Trophoblast cell (in vitro differentiated cells and primary cell): Measurements from ENCODE around the gene PREP.
"Not testable (repeated sequence)": the region's sequence is repeated elsewhere in the genome, so short reads cannot be mapped to it uniquely, and the experiment has no call there.

Experiments used
- DNase-seq, 2 donors: peaks; one replicate each; pipeline ENCODE4 v3.0.0-alpha.2; 2016
- H2AFZ ChIP-seq: 2 replicates; pipeline ENCODE4 v1.6.1; 2013; ENCODE audit warnings: low read length, moderate library complexity, mild to moderate bottlenecking; ENCODE audit not compliant: insufficient read depth, poor library complexity
- H2AK5ac ChIP-seq: 2 replicates; pipeline ENCODE4 v1.6.1; 2013; ENCODE audit warnings: mild to moderate bottlenecking, low read length
- H2BK120ac ChIP-seq: 2 replicates; pipeline ENCODE4 v1.6.1; 2013; ENCODE audit warnings: low read length, mild to moderate bottlenecking, moderate library complexity; ENCODE audit not compliant: insufficient read depth, poor library complexity
- H2BK12ac ChIP-seq: 2 replicates; pipeline ENCODE4 v1.6.1; 2013; ENCODE audit warnings: mild to moderate bottlenecking, low read length, moderate library complexity
- H2BK5ac ChIP-seq: 2 replicates; pipeline ENCODE4 v1.6.1; 2013; ENCODE audit warnings: low read length, low read depth, moderate library complexity, mild to moderate bottlenecking; ENCODE audit not compliant: poor library complexity
- H3K14ac ChIP-seq: 2 replicates; pipeline ENCODE4 v1.6.1; 2013; ENCODE audit warnings: mild to moderate bottlenecking, low read length
- H3K18ac ChIP-seq: 2 replicates; pipeline ENCODE4 v1.6.1; 2013; ENCODE audit warnings: mild to moderate bottlenecking, low read length
- H3K23ac ChIP-seq: 2 replicates; pipeline ENCODE4 v1.6.1; 2013; ENCODE audit warnings: low read length
- H3K27ac ChIP-seq: 2 replicates; pipeline ENCODE4 v1.5.1; 2013; ENCODE audit warnings: low read depth, mild to moderate bottlenecking, inconsistent platforms, low read length, moderate library complexity
- H3K27me3 ChIP-seq: 2 replicates; pipeline ENCODE4 v1.6.1; 2013; ENCODE audit warnings: inconsistent platforms, mild to moderate bottlenecking, low read length, moderate library complexity; ENCODE audit not compliant: insufficient read depth
- H3K36me3 ChIP-seq, 2 experiments: 1 replicate in 1 of 2; 2 replicates in 1 of 2; pipeline ENCODE4 v1.6.1; 2013; ENCODE audit warnings: low read length in 2 of 2, mild to moderate bottlenecking in 2 of 2, moderate library complexity in 1 of 2; ENCODE audit not compliant: insufficient read depth in 2 of 2, control insufficient read depth in 1 of 2
- H3K4ac ChIP-seq: 2 replicates; pipeline ENCODE4 v1.6.1; 2013; ENCODE audit warnings: low read depth, mild to moderate bottlenecking, low read length, moderate library complexity
- H3K4me1 ChIP-seq, 2 experiments: 1 replicate in 1 of 2; 2 replicates in 1 of 2; pipeline ENCODE4 v1.6.1; 2013; ENCODE audit warnings: low read length in 2 of 2, mild to moderate bottlenecking in 2 of 2, moderate library complexity in 1 of 2; ENCODE audit not compliant: insufficient read depth in 2 of 2, control insufficient read depth in 1 of 2
- H3K4me2 ChIP-seq: 2 replicates; pipeline ENCODE4 v1.6.1; 2013; ENCODE audit warnings: inconsistent platforms, mild to moderate bottlenecking, low read length, moderate library complexity
- H3K4me3 ChIP-seq: 2 replicates; pipeline ENCODE4 v1.5.1; 2013; ENCODE audit warnings: mild to moderate bottlenecking, low read depth, low read length, inconsistent platforms
- H3K79me1 ChIP-seq: one replicate; pipeline ENCODE4 v1.6.1; 2013; ENCODE audit warnings: low read length
- H3K79me2 ChIP-seq: 2 replicates; pipeline ENCODE4 v1.6.1; 2013; ENCODE audit warnings: low read length, mild to moderate bottlenecking; ENCODE audit not compliant: control insufficient read depth, insufficient read depth, poor library complexity
- H3K9ac ChIP-seq: 2 replicates; pipeline ENCODE4 v1.6.1; 2013; ENCODE audit warnings: mild to moderate bottlenecking, low read length
- H3K9me3 ChIP-seq: 2 replicates; pipeline ENCODE4 v1.6.1; 2013; ENCODE audit warnings: low read depth, mild to moderate bottlenecking, control low read depth, inconsistent platforms, low read length; ENCODE audit not compliant: insufficient read depth
- H4K12ac ChIP-seq: 2 replicates; pipeline ENCODE4 v1.6.1; 2013; ENCODE audit warnings: low read depth, mild to moderate bottlenecking, low read length, moderate library complexity
- H4K8ac ChIP-seq: 2 replicates; pipeline ENCODE4 v1.6.1; 2013; ENCODE audit warnings: low read depth, mild to moderate bottlenecking, low read length, moderate library complexity
- H4K91ac ChIP-seq: one replicate; pipeline ENCODE4 v1.6.1; 2013; ENCODE audit warnings: low read depth, mild to moderate bottlenecking, low read length, moderate library complexity
- WGBS: extraction: QIAGEN DNeasy Blood & Tissue Kit; methylation state at CpG from one replicate; pipeline ENCODE4 v1.1.7; 2013; ENCODE audit warnings: missing lambda C conversion rate; ENCODE audit not compliant: insufficient read length, insufficient coverage; ENCODE audit errors: extremely low coverage; 5-methylcytosine and 5-hydroxymethylcytosine counted together

The PREP gene

GRCh38 chr6:105428342-105428957, 25.6 kb upstream of the PREP start:
- Histone ChIP-seq H2BK120ac (no peak overlapping the region), H3K79me1 (no peaks in the 10 kb centered on the region), H3K4me3 (no peak overlapping the region), H3K27me3 (no peaks in the 10 kb centered on the region), H3K79me2 (no peaks in the 10 kb centered on the region), H2BK12ac (no peak overlapping the region), H3K18ac (no peak overlapping the region), H3K27ac (no peak overlapping the region), H3K14ac (no peak overlapping the region), H2AK5ac (no peak overlapping the region), H4K8ac (no peak overlapping the region), H4K91ac (no peak overlapping the region), H3K4me2 (no peak overlapping the region), H3K4me1 (peaks cover 7 to 8% of the 10 kb centered on the region in 2 experiments), H3K4ac (no peak overlapping the region), H3K36me3 (no peaks in the 10 kb centered on the region), H2BK5ac (no peak overlapping the region), H3K23ac (no peak overlapping the region), H2AFZ (no peak overlapping the region), H3K9ac (no peak overlapping the region), H3K9me3 (no peaks in the 10 kb centered on the region), H4K12ac (no peak overlapping the region)
- DNase-seq, result peak; percentile 92 to 96
- no CpG with 5 or more reads among the region's 5 CpGs for WGBS

DNA sequence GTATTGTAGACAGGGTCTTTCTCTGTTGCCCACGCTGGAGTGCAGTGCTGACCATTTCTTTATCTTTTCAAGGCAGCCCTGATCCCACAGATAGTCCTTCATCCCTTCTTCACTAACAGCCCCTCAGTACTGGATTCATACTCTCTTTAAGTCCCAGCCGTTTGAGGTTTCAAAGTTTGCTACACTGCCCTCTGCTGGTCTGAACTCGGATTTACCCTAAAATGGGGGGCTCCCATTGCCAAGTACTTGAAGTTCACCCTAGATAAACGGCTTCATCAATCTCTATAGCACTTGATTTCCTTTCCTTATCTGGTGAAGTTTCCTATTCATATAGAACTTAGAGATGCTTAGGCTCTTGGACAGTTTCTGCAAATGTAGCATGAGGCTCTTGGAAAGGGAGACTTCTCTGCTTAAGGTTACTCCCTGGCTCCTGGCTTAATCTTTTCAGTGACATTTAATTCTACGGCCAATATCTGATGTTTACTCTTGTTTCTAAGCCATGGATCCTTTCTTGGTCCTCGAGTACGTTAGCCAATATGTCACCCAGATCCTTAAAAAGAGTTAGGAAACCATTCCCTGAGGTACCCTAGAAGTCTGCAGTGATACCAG, 21.4 kb upstream of the PREP start:
- no peak overlapping the region for H3K14ac ChIP-seq
- no peak overlapping the region for H4K12ac ChIP-seq
- H3K23ac ChIP-seq, result no peak overlapping the region
- WGBS, result no CpG with 5 or more reads among the region's 7 CpGs
- no peak overlapping the region for H2BK120ac ChIP-seq
- H3K27me3 ChIP-seq, result no peaks in the 10 kb centered on the region
- peak; percentile 23 to 74 for DNase-seq
- no peak overlapping the region for H3K18ac ChIP-seq
- H3K79me1 ChIP-seq, result no peaks in the 10 kb centered on the region
- H3K79me2 ChIP-seq, result no peaks in the 10 kb centered on the region
- H3K4me2 ChIP-seq, result no peak overlapping the region
- H3K4me1 ChIP-seq, result peaks cover 7 to 8% of the 10 kb centered on the region in 2 experiments
- no peak overlapping the region for H4K8ac ChIP-seq
- no peak overlapping the region for H3K9ac ChIP-seq
- H2AFZ ChIP-seq, result no peak overlapping the region
- H3K4ac ChIP-seq, result no peak overlapping the region
- no peaks in the 10 kb centered on the region for H3K9me3 ChIP-seq
- no peak overlapping the region for H2BK12ac ChIP-seq
- H3K4me3 ChIP-seq, result no peak overlapping the region
- no peak overlapping the region for H2AK5ac ChIP-seq
- H3K27ac ChIP-seq, result no peak overlapping the region
- no peak overlapping the region for H4K91ac ChIP-seq
- no peaks in the 10 kb centered on the region for H3K36me3 ChIP-seq
- no peak overlapping the region for H2BK5ac ChIP-seq

DNA sequence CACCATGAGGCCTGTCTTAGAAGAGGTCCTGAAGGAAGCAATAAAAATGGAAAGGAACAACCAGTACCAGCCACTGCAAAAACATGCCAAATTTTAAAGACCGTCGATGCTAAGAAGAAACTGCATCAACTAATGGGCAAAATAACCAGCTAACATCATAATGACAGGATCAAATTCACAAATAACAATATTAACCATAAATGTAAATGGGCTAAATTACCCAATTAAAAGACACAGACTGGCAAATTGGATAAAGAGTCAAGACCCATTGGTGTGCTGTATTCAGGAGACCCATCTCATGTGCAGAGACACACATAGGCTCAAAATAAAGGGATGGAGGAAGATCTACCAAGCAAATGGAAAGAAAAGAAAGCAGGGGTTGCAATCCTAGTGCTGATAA, 14.1 kb upstream of the PREP start:
- DNase-seq, H3K18ac ChIP-seq, H3K9ac ChIP-seq, H3K36me3 ChIP-seq, H3K4ac ChIP-seq, H2AK5ac ChIP-seq, H3K14ac ChIP-seq, H3K23ac ChIP-seq, H3K27ac ChIP-seq, H2AFZ ChIP-seq, H2BK12ac ChIP-seq, H3K27me3 ChIP-seq, H3K79me2 ChIP-seq, H3K79me1 ChIP-seq, H4K12ac ChIP-seq, H2BK5ac ChIP-seq, H4K91ac ChIP-seq, H3K9me3 ChIP-seq, H3K4me2 ChIP-seq, H4K8ac ChIP-seq, H3K4me1 ChIP-seq, H2BK120ac ChIP-seq, H3K4me3 ChIP-seq: not testable (repeated sequence)
- no CpG with 5 or more reads among the region's 2 CpGs for WGBS

DNA sequence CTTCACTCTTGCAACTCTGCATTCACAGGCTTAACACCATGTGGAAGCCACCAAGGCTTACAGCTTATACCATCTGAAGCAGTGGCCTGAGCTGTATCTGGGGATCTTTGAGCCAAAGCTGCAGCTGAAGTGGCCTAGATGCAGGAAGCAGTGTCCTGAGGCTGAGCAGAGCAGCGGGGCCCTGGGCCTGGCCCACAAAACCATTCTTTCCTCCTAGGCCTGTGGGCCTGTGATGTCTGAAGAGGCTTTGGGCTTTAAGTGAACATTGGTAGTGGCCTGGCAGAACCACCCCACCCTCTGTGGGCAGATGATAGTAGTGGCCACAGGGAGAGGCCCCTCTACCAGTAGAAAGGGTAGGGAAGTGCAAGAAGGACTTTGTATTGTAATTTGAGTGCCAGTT, 6.9 kb upstream of the PREP start:
- Histone ChIP-seq H3K36me3 (no peaks in the 10 kb centered on the region), H4K8ac (no peak overlapping the region), H3K4ac (no peak overlapping the region), H3K14ac (no peak overlapping the region), H2BK120ac (no peak overlapping the region), H3K9me3 (peaks cover 6% of the 10 kb centered on the region), H3K79me1 (no peaks in the 10 kb centered on the region), H3K79me2 (no peaks in the 10 kb centered on the region), H3K4me2 (no peak overlapping the region), H3K4me3 (no peak overlapping the region), H2AFZ (no peak overlapping the region), H3K27me3 (no peaks in the 10 kb centered on the region), H2BK5ac (no peak overlapping the region), H3K9ac (no peak overlapping the region), H2BK12ac (no peak overlapping the region), H3K18ac (no peak overlapping the region), H4K12ac (no peak overlapping the region), H3K23ac (no peak overlapping the region), H3K27ac (no peak overlapping the region), H3K4me1 (no peaks in the 10 kb centered on the region), H4K91ac (no peak overlapping the region), H2AK5ac (no peak overlapping the region)
- no CpG with 5 or more reads among the region's 1 CpG for WGBS
- no peak for DNase-seq
